EL (cell line): Measurements from ENCODE around the gene ALAS1.

Source experiments
- DNase-seq: peaks from one replicate; pipeline ENCODE4 v3.0.0-alpha.2; 2016

The ALAS1 gene

GRCh38 chr3:52237657-52238172, 39.8 kb downstream of the ALAS1 start:
- peak; percentile 93 for DNase-seq

- no peak for DNase-seq
Observed at GRCh38 chr3:52238193-52238760, 40.3 kb downstream of the ALAS1 start.

GRCh38 chr3:52238761-52239701, 41.1 kb downstream of the ALAS1 start, which contains the start of gene TWF2:
Gene TWF2 (minus strand): TSS chr3:52239158. CDS start chr3:52239016, 142 bp downstream.
- DNase-seq = peak; percentile 84

DNA sequence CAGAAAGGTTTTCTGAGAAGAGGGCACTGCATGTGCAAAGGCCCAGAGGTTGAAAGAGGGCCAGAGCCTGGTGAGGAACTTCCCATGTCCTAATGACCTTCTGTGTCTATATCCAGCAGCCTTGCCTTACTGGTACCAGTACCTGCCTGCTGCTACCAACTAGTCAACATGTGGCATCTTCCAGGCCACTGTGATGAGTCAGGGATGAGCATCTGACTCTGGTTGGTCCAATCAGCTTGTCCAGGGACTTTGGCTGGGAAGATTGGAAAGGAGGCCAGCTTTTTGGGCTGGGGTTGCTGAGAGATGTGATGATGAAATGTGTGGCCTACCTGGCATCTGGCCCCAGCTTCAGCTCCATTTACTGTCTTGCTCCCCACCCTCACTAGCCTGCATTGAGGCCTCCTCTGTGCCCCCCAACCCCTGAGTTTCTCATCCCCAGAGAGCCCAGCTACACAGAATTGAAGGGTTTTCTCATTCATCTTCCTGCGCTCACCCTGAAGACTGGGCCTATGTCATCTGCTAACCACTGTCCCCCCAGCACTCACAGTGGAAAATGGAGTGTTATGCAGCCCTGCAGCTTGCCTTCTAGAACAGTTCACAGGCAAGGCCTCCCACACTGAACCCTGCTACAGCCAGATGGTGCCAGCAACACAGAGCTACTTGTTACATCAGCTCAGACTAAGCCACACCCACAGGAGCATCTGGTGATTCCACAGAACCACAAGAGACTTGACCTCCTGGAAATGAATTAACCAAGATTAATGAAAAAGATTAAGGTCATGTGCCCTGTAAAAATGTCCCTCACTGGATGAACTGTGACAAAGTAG, 42.3 kb downstream of the ALAS1 start:
- peak; percentile 85 for DNase-seq

- DNase-seq = no peak
Observed at GRCh38 chr3:52240886-52241370, 43.0 kb downstream of the ALAS1 start.

- DNase-seq = no peak
Observed at GRCh38 chr3:52242039-52242438, 44.1 kb downstream of the ALAS1 start.

DNA sequence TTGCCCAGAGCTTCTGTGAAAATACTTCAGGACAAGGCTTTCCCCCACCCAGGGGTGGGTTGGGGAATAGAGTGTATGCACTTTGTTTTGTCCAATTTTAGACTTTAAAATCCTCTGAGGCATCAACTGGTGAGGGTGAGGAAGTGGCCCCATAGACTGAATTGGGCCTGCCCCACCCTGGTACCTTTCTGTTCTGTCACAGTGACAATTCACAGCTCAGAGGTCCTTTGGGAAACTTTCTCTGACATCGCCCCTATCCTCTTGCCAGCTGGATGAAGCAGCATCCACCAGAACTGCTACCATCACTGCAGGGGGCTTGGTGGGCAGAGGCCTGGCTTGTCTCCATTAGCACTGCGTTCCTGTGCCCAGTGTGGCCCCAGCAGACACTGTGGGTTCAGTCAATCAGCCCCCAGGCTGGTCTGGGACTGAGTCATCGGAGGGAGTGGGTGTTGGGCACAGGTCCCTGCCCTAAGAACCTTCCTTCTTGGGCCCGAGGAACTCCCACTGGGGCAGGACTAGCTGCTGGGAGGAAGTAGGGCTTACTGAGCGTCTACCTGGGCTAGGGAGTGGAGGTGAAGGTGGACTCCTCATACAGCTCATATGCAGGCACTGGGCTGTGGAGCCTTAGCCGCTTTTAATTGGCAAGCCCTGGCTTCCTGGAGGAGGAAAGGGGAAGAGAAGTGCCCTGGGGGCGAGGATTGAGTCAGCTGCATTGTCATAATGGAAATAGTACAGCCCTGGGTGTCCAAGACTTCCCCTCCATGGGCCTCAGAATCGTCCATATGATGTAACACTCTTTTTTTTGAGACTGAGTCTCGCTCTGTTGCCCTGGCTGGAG, 46.0 kb downstream of the ALAS1 start:
- peak; percentile 89 for DNase-seq

- peak; percentile 69 for DNase-seq
Observed at GRCh38 chr3:52245322-52246263, 47.6 kb downstream of the ALAS1 start, which contains the start of gene PPM1M. Gene PPM1M (plus strand): TSS chr3:52245759. CDS start chr3:52245825, 66 bp downstream.

DNA sequence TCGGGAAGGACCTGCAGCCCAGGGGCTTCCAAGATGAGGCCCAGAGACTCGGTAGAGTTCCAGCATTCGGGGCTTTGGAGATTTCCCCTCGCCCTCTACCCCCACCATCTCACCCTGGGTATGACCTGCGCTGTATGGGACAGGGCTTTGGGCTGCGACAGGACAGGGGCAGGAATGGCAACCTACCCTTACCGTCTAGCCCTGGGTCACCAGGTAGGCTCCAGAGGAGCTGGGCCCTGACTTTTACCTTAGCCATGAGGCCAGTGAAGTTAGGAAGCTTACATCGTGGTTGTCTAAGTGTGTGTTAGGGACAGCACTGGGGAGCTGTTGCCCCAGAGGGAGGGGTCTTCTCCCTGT, 48.3 kb downstream of the ALAS1 start:
- DNase-seq = no peak

- DNase-seq = no peak
Observed at GRCh38 chr3:52246728-52247408, 48.9 kb downstream of the ALAS1 start.

DNA sequence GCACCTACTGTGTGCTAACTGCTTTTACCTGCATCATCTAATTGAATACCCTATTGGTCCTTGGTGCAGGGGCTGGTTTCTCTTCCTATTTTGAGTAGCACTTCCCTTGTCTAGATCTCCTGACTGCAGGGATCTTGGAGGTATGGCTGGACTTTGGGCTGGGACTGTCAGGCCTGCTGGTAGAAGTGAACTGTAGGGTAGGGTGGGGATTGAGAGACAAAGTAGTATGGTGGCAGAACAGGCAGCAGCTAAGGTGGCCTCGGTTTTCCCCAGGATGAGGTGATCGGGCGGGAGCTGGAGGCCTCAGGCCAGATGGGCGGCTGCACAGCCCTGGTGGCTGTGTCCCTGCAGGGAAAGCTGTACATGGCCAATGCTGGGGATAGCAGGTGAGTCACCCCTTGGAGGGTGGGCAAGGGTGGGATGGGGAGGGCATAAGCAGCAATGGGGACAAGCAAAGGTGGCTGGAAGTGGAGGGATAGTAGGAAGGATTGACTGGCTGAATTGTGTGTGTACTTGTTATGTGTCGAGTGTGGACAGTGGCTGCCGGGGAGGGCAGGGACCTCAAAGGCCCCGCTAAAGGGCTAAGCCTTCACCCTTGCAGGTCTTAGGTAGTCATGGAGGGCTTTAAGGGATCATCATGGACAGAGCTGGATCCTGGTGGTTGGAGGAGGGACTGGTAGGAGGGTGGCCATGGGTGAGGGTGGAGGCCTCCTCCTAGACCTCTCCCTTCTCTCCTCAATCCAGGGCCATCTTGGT, 49.6 kb downstream of the ALAS1 start:
- DNase-seq = no peak

- DNase-seq = no peak
Observed at GRCh38 chr3:52248165-52248541, 50.2 kb downstream of the ALAS1 start.

GRCh38 chr3:52248816-52249547, 51.0 kb downstream of the ALAS1 start:
- DNase-seq = no peak

GRCh38 chr3:52249683-52250082, 51.7 kb downstream of the ALAS1 start:
- DNase-seq = no peak

- no peak for DNase-seq
Observed at GRCh38 chr3:52250122-52250521, 52.2 kb downstream of the ALAS1 start.

DNA sequence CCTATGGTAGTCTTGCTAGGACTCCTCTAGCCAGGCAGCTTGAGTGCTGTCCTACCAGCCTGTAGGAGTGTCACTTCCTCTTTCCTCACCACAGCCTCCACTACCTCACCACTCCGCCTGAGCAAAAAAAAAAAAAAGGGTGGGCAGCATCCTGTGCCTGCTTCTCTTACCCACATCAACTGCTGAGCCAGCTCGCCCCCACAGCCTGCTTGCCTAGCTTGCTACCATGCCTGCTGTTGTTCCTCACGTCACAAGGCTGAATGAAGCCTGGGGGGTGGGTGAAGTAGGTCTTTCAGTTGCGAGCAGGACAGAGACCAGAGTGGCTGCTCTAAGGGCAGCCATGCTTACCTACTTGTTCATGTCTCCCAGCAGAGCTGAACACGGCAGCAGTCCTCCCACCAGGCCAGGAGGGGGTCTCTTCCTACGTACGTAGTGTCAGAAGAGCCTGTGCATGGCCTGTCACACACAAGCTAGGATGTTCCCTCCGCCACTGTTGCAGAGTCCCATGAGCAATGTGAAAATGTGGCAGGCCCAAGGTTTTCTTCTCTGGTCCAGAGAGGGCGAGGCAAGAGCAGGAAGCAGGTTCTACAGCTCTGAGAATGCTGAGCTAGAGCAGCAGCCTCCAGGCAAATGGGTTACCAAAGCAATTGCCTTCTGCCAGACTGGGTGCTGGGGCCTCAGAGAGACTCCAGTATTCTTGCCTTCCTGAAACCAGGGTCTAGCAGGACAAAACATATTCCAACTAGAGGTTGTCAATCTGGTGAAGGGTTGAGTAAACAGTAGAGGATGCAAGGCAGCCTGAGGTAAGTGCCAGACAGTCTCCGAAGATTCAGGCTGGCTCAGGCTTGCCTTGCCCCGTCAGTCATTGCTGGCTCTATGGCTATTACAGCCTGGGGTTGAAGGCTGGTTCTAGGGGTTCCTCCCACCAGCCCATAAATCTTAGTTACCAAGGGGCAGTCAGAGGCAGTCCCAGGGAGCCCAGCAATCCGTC, 55.6 kb downstream of the ALAS1 start:
- no peak for DNase-seq

DNA sequence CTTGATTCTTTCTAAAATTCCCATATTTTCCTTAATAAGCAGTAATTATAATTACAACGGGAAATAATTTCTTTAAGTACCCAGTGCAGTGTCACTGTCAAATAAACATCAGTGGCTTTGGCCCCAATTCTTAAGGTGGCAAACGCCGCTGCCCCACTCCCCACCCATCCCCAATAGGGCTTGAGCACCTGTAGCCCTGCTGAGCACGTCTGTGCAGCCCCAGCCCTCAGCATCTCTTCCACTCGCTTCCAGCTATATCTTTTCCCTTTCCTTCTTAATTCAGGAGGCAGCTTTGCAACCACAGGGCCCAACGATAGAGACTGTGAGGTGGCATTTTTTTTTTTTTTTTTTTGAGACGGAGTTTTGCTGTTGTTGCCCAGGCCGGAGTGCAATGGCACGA, 56.6 kb downstream of the ALAS1 start:
- no peak for DNase-seq
